ENCODE results near the gene PGBD1.

- TF ChIP-seq CTCF (conservative IDR thresholded peaks at IDR 0.05; ENCODE audit: low read depth, low read length) (no peak), EZH2 (IDR thresholded peaks at IDR 0.05; ENCODE audit: borderline replicate concordance, low read depth, low read length, poor library complexity, severe bottlenecking) (no peak)
Measured at GRCh38 chr6:28347119-28347518, 65.7 kb downstream of the PGBD1 start.

Measured in A673 (cell line).